OCI-LY7 (cell line): ENCODE results near the gene ZNF587B. TPM values are rescaled to one million over a fixed set of nuclear protein-coding genes. Genes with fewer than 3 reads are reported as not detected.
"Not testable (repeated sequence)": the region's sequence is repeated elsewhere in the genome, so short reads cannot be mapped to it uniquely, and the experiment has no call there.

Source experiments
- BruUV-seq: library from RNA; stranded (reverse); fragments of 400-500 nt; replicated peaks from 2 replicates; lab custom pipeline; 2021; lab: Mats Ljungman, UMichigan
- CTCF ChIA-PET: fragments of 300-600 bp; sonication (Branson Sonifier 250); formaldehyde crosslinking; loops from one replicate; lab custom pipeline; 2022; ENCODE audit warnings: antibody characterized with exemption; ENCODE audit not compliant: unreplicated experiment; lab: Charles Lee
- POLR2A ChIA-PET: fragments of 300-600 bp; sonication (Branson Sonifier 250); formaldehyde crosslinking; loops from one replicate; lab custom pipeline; 2022; ENCODE audit warnings: antibody characterized with exemption; lab: Charles Lee
- DNase-seq: peaks from one replicate; pipeline ENCODE4 v3.0.0-alpha.2; 2015; ENCODE audit warnings: low spot score
- H2AFZ ChIP-seq: fragments of 200-600 bp; sonication (generic), shearing (Covaris generic); 2 replicates; pipeline ENCODE4 v1.6.1; 2014; ENCODE audit warnings: mild to moderate bottlenecking, antibody characterized with exemption, low read length, moderate library complexity
- H3K27ac ChIP-seq: fragments of 200-600 bp; sonication (generic); 2 replicates; pipeline ENCODE4 v1.5.1; 2014; ENCODE audit warnings: mixed run types, low read depth, mild to moderate bottlenecking, moderate library complexity, low read length, inconsistent platforms; ENCODE audit not compliant: poor library complexity, severe bottlenecking
- H3K36me3 ChIP-seq: fragments of 200-600 bp; sonication (generic); 2 replicates; pipeline ENCODE4 v1.6.1; 2014; ENCODE audit warnings: mild to moderate bottlenecking, antibody characterized with exemption, low read length, moderate library complexity, mixed read lengths; ENCODE audit not compliant: insufficient read depth
- H3K4me1 ChIP-seq: fragments of 200-600 bp; sonication (generic); 2 replicates; pipeline ENCODE4 v1.5.1; 2014; ENCODE audit warnings: mild to moderate bottlenecking, low read length; ENCODE audit not compliant: insufficient read depth, poor library complexity, severe bottlenecking
- H3K4me2 ChIP-seq: fragments of 200-600 bp; sonication (generic); 2 replicates; pipeline ENCODE4 v1.6.1; 2014; ENCODE audit warnings: mild to moderate bottlenecking, low read length
- H3K4me3 ChIP-seq: fragments of 200-600 bp; sonication (generic); 2 replicates; pipeline ENCODE4 v1.5.1; 2014; ENCODE audit warnings: mild to moderate bottlenecking, low read depth, low read length; ENCODE audit not compliant: poor library complexity, severe bottlenecking
- H3K79me2 ChIP-seq: fragments of 200-600 bp; sonication (generic); 2 replicates; pipeline ENCODE4 v1.6.1; 2016; ENCODE audit warnings: low read depth, mild to moderate bottlenecking, low read length, moderate library complexity, mixed read lengths; ENCODE audit not compliant: insufficient read depth
- H3K9me2 ChIP-seq: fragments of 200-600 bp; sonication (generic); 2 replicates; pipeline ENCODE4 v1.6.1; 2016; ENCODE audit warnings: mild to moderate bottlenecking, low read length, mixed read lengths; ENCODE audit not compliant: insufficient read depth
- H3K9me3 ChIP-seq: fragments of 200-600 bp; sonication (generic); 2 replicates; pipeline ENCODE4 v1.6.1; 2014; ENCODE audit warnings: mild to moderate bottlenecking, mixed run types, low read length, mixed read lengths
- H4K20me1 ChIP-seq: fragments of 200-600 bp; sonication (generic); 2 replicates; pipeline ENCODE4 v1.6.1; 2014; ENCODE audit warnings: mild to moderate bottlenecking, antibody characterized with exemption, low read length, moderate library complexity, mixed read lengths; ENCODE audit not compliant: insufficient read depth
- CTCF ChIP-seq: fragments of 200-600 bp; sonication (generic); conservative IDR thresholded peaks from 2 replicates; pipeline ENCODE4 v1.5.1; 2014; ENCODE audit warnings: mild to moderate bottlenecking, antibody characterized with exemption, low read length, moderate library complexity, mixed read lengths
- EZH2phosphoT487 ChIP-seq: fragments of 200-600 bp; sonication (generic); IDR thresholded peaks from 2 replicates; pipeline ENCODE4 v1.6.1; 2018; ENCODE audit warnings: low read depth, borderline replicate concordance, mild to moderate bottlenecking, mixed run types, antibody characterized with exemption, low read length, moderate library complexity, mixed read lengths
- intact Hi-C: fragments of 100-400 bp; cut with micrococcal nuclease; formaldehyde crosslinking; loops from one replicate; pipeline ENCODE4 v1.10.0; 2022; ENCODE audit not compliant: unreplicated experiment
- total RNA-seq, 2 experiments: library from RNA; depleted of rRNA in 1 of 2; stranded (reverse); fragments of >200 nt in 1 of 2; shearing (Covaris generic) in 1 of 2; gene quantifications; 2 replicates each; pipeline ENCODE4 v1.2.3, GENCODE V29; 2014 to 2022

The ZNF587B gene
- total RNA-seq, 2 experiments from 2014 or later, result 20.2 to 25.8 TPM

- CTCF ChIA-PET, result not testable (repeated sequence)
These were observed 6.5 kb upstream of the ZNF587B start for GRCh38 chr19:57823608-57824007.

GRCh38 chr19:57825511-57825910, 4.6 kb upstream of the ZNF587B start:
- POLR2A ChIA-PET, result interaction anchor here (0.7 kb wide), 1 partner anchor 71 kb away, joined by 4 read pairs; no protein-coding TSS in a partner anchor

More at GRCh38 chr19:57823608-57824007, 6.5 kb upstream of the ZNF587B start:
- Histone ChIP-seq H3K36me3 (peaks cover 65% of the 10 kb centered on the region), H3K4me2 (peak overlapping the region; percentile 32), H3K79me2 (peaks cover 83% of the 10 kb centered on the region), H3K4me1 (peaks cover 30% of the 10 kb centered on the region)
- DNase-seq, H3K9me3 ChIP-seq, H2AFZ ChIP-seq, H4K20me1 ChIP-seq, H3K4me3 ChIP-seq, H3K9me2 ChIP-seq, H3K27ac ChIP-seq, POLR2A ChIA-PET, BruUV-seq, intact Hi-C loops: not testable (repeated sequence)

GRCh38 chr19:57829316-57829715, 783 bp upstream of the ZNF587B start:
- peaks cover 74% of the 10 kb centered on the region for H3K79me2 ChIP-seq
- intact Hi-C loops, result no loop called here
- peaks cover 12% of the 10 kb centered on the region; the same call in 1 of the 2 replicates for H4K20me1 ChIP-seq
- no TSS peak for BruUV-seq
- no peak overlapping the region for H3K4me2 ChIP-seq
- ChIA-PET CTCF (no interaction called here), POLR2A (no interaction called here)
- H3K9me2 ChIP-seq, result no peaks in the 10 kb centered on the region
- peaks cover 49% of the 10 kb centered on the region for H3K36me3 ChIP-seq
- no peak for TF ChIP-seq EZH2phosphoT487
- TF ChIP-seq CTCF, result no peak
- no peak for DNase-seq
- no peak overlapping the region for H3K4me3 ChIP-seq
- no peak overlapping the region for H2AFZ ChIP-seq
- no peak overlapping the region for H3K27ac ChIP-seq
- H3K9me3 ChIP-seq, result no peaks in the 10 kb centered on the region
- H3K4me1 ChIP-seq, result no peaks in the 10 kb centered on the region

More at GRCh38 chr19:57825511-57825910, 4.6 kb upstream of the ZNF587B start:
- H3K27ac ChIP-seq, result no peak overlapping the region
- no peak overlapping the region for H3K4me2 ChIP-seq
- H3K36me3 ChIP-seq, result peaks cover 74% of the 10 kb centered on the region
- peaks cover 15% of the 10 kb centered on the region for H4K20me1 ChIP-seq
- no peak for TF ChIP-seq EZH2phosphoT487
- TF ChIP-seq CTCF, result no peak
- no peak for DNase-seq
- CTCF ChIA-PET, result no interaction called here
- H2AFZ ChIP-seq, result no peak overlapping the region
- intact Hi-C loops, result no loop called here
- peaks cover 90% of the 10 kb centered on the region for H3K79me2 ChIP-seq
- H3K4me1 ChIP-seq, result peaks cover 26% of the 10 kb centered on the region
- H3K4me3 ChIP-seq, result no peak overlapping the region
- BruUV-seq, result no TSS peak
- H3K9me3 ChIP-seq, result no peaks in the 10 kb centered on the region
- no peaks in the 10 kb centered on the region for H3K9me2 ChIP-seq

- POLR2A ChIA-PET, result interaction anchor here (0.7 kb wide), 1 partner anchor 960 kb away, joined by 6 read pairs; no protein-coding TSS in a partner anchor
- peaks cover 26% of the 10 kb centered on the region for H3K79me2 ChIP-seq
These were observed 6.9 kb downstream of the ZNF587B start for GRCh38 chr19:57836991-57837390.

GRCh38 chr19:57838622-57839191, 8.6 kb downstream of the ZNF587B start:
- POLR2A ChIA-PET, BruUV-seq, H3K4me3 ChIP-seq, H4K20me1 ChIP-seq, H3K9me2 ChIP-seq, DNase-seq, H3K4me2 ChIP-seq, H2AFZ ChIP-seq, H3K9me3 ChIP-seq, intact Hi-C loops, CTCF ChIA-PET, H3K4me1 ChIP-seq, H3K27ac ChIP-seq: not testable (repeated sequence)
- peaks cover 26% of the 10 kb centered on the region; the same call in 1 of the 2 replicates for H3K79me2 ChIP-seq
- peaks cover 64% of the 10 kb centered on the region for H3K36me3 ChIP-seq

More at GRCh38 chr19:57836991-57837390, 6.9 kb downstream of the ZNF587B start:
- BruUV-seq, H3K4me3 ChIP-seq, H3K4me2 ChIP-seq, H3K9me3 ChIP-seq, DNase-seq, H4K20me1 ChIP-seq, H2AFZ ChIP-seq, H3K4me1 ChIP-seq, CTCF ChIA-PET, H3K27ac ChIP-seq, H3K9me2 ChIP-seq, intact Hi-C loops: not testable (repeated sequence)
- peaks cover 47% of the 10 kb centered on the region for H3K36me3 ChIP-seq
